Measurements from ENCODE around the gene ODAD3. TPM values are rescaled to one million over a fixed set of nuclear protein-coding genes. Genes with fewer than 3 reads are reported as not detected.
A peak's percentile ranks its signal among the peaks of the same experiment; 100 is the strongest.
"Not testable (repeated sequence)": the region's sequence is repeated elsewhere in the genome, so short reads cannot be mapped to it uniquely, and the experiment has no call there.

ODAD3 gene
- total RNA-seq, 4 donors from 2014 or later, result 0.44 to 1.1 (median 0.94) TPM; not detected in 1

DNA sequence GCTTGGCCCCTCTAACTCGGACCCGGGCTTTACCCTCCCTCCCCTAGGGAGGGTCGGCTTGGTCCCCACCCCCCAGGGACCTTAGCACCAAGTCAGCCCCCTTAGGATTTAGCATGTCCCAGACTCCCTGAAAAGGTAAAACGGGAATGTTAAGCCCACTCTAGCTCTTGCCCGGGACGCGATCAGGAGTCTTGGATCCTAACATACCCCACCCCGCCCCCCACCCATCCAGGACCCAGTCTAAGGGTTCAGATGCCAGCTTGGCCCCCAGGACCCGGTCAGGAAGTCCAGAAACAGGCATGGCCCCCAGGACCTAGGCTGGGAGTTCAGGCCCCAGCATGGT is 51.2 kb downstream of the ODAD3 start:
- 3 to 4% methylated on average over 7 of the region's 9 CpGs for WGBS, 2 donors
- intact Hi-C loops (cut with DNase I; ENCODE audit: low total_unique reads), result no loop called here
- no peak overlapping the region for H3K4me3 ChIP-seq (ENCODE audit: low read depth, poor library complexity, severe bottlenecking)
- TF ChIP-seq, protein P1, sequence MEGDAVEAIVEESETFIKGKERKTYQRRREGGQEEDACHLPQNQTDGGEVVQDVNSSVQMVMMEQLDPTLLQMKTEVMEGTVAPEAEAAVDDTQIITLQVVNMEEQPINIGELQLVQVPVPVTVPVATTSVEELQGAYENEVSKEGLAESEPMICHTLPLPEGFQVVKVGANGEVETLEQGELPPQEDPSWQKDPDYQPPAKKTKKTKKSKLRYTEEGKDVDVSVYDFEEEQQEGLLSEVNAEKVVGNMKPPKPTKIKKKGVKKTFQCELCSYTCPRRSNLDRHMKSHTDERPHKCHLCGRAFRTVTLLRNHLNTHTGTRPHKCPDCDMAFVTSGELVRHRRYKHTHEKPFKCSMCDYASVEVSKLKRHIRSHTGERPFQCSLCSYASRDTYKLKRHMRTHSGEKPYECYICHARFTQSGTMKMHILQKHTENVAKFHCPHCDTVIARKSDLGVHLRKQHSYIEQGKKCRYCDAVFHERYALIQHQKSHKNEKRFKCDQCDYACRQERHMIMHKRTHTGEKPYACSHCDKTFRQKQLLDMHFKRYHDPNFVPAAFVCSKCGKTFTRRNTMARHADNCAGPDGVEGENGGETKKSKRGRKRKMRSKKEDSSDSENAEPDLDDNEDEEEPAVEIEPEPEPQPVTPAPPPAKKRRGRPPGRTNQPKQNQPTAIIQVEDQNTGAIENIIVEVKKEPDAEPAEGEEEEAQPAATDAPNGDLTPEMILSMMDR (IDR thresholded peaks at IDR 0.05), result no peak
- TF ChIP-seq POLR2A (IDR thresholded peaks at IDR 0.05), result no peak
- no peak for DNase-seq (ENCODE audit: low spot score in 2 of 2)

DNA sequence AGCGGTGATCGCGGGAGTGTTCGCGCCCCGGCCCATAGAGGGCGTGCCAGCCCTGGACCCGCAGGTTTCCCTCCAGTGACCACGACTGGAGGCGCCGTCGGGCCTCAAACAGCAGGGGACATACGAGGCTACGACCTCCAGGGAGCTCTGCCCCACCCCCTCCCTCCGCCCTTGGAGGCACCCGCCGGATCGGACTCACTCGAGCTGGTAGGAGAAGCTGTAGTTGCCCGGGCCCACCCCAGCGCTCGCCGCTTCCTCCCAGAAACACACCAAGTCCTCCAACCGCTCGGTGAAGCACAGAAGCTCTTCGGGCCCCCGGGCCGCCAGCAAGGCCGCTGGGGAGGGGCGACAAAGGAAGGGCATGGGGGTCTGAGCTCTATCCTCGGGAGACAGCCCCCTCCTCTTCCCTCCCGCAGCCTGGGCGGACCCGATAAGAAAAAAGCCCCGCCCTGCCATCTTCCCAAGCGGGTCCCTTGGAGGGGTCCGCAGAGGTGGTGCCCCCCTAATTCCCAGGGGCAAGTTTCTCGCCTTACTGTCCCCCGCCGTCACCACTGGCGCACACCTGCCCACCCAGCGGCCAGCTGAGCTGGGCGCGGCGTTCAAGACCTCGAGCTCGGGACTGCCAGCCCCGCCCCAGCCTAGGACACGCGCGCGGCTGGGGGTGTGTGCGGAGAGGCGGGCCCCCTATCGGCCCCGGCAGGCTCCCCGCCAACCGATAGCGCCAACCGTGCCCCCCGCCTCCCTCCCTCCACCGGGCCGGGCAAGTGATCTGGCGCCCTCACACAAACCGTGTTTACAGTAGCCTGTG is 51.8 kb downstream of the ODAD3 start:
- no peak for TF ChIP-seq POLR2A (IDR thresholded peaks at IDR 0.05)
- TF ChIP-seq, protein P1 (IDR thresholded peaks at IDR 0.05), result peak in 1 of 3 donors; percentile 20
- WGBS, 2 donors, result 1% methylated on average over 27 to 41 of the region's 65 CpGs
- intact Hi-C loops (cut with DNase I; ENCODE audit: low total_unique reads), result no loop called here

GRCh38 chr19:11380653-11381537 is 54.0 kb downstream of the ODAD3 start:
- H3K4me3 ChIP-seq (ENCODE audit: low read depth, poor library complexity, severe bottlenecking), result peak overlapping the region; percentile 44
- intact Hi-C loops (cut with DNase I; ENCODE audit: low total_unique reads), result no loop called here
- 1% methylated on average over 51 to 54 of the region's 54 CpGs for WGBS, 2 donors
- no peak for TF ChIP-seq POLR2A (IDR thresholded peaks at IDR 0.05)
- TF ChIP-seq, protein P1 (IDR thresholded peaks at IDR 0.05), result peak in 1 of 3 donors; percentile 74
- peak; percentile 96 to 99 for DNase-seq (ENCODE audit: low spot score in 2 of 2)

More for the DNA sequence above, 51.8 kb downstream of the ODAD3 start:
- H3K4me3 ChIP-seq (ENCODE audit: low read depth, poor library complexity, severe bottlenecking), result peak overlapping the region; percentile 6
- peak in 1 of 2 donors; percentile 90 for DNase-seq (ENCODE audit: low spot score in 2 of 2)

GRCh38 chr19:11379857-11380350 is 55.0 kb downstream of the ODAD3 start:
- 92 to 95% methylated on average over 7 of the region's 7 CpGs for WGBS, 2 donors
- TF ChIP-seq POLR2A (IDR thresholded peaks at IDR 0.05), result no peak
- TF ChIP-seq, protein P1 (IDR thresholded peaks at IDR 0.05), result no peak
- H3K4me3 ChIP-seq (ENCODE audit: low read depth, poor library complexity, severe bottlenecking), result no peak overlapping the region
- intact Hi-C loops (cut with DNase I; ENCODE audit: low total_unique reads), result no loop called here
- no peak for DNase-seq (ENCODE audit: low spot score in 2 of 2)

DNA sequence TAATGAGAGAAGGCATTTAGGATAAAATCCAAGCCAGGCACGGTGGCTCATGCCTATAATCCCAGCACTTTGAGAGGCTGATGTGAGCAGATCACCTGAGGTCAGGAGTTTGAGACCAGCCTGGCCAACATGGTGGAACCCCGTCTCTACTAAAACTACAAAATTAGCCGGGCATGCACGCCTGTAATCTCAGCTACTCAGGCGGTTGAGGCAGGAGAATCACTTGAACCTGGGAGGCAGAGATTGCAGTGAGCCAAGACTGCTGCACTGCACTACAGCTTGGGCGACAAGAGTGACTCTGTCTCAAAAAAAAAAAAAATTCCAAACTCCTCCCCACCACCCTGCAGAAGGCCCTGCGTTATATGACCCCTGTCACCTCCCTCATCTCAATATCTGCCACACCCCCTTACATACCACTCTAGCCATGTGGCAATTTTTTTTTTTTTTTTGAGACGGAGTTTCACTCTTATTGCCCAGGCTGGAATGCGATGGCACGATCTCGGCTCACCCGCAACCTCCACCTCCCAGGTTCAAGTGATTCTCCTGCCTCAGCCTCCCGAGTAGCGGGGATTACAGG is 55.6 kb downstream of the ODAD3 start:
- H3K4me3 ChIP-seq (ENCODE audit: low read depth, poor library complexity, severe bottlenecking); DNase-seq (ENCODE audit: low spot score in 2 of 2); intact Hi-C loops (cut with DNase I; ENCODE audit: low total_unique reads): not testable (repeated sequence)
- 87 to 88% methylated on average over 14 of the region's 14 CpGs for WGBS, 2 donors

All from lower leg skin (tissue), 4 donors.